ENCODE results near the gene ATF3. TPM values are rescaled to one million over a fixed set of nuclear protein-coding genes. Genes with fewer than 3 reads are reported as not detected.

ATF3 gene
- polyA plus RNA-seq, 1 donor from 2014 or later = 7.2 TPM

GRCh38 chr1:212652609-212653008 is 44.0 kb downstream of the ATF3 start:
- Histone ChIP-seq H3K36me3 (ENCODE audit: insufficient read depth, low read length) (no peaks in the 10 kb centered on the region), H3K4me2 (ENCODE audit: low read length) (no peak overlapping the region), H3F3A (ENCODE audit: insufficient read depth, low read length, poor library complexity, severe bottlenecking) (no peaks in the 10 kb centered on the region), H4K20me1 (ENCODE audit: insufficient read depth) (no peaks in the 10 kb centered on the region), H3K27ac (ENCODE audit: low read length) (no peak overlapping the region), H3K9me3 (ENCODE audit: low read length) (no peaks in the 10 kb centered on the region), H3K4me3 (ENCODE audit: low read length) (no peak overlapping the region), H3K9ac (ENCODE audit: low read length) (no peak overlapping the region), H3K27me3 (ENCODE audit: insufficient read depth, low read depth, low read length) (no peaks in the 10 kb centered on the region), H3K79me2 (replicated peaks; ENCODE audit: insufficient read depth, low read length) (no peaks in the 10 kb centered on the region), H2AFZ (ENCODE audit: low read depth, low read length) (no peak overlapping the region), H3K9me2 (ENCODE audit: insufficient read depth, low read length) (no peaks in the 10 kb centered on the region)
- TF ChIP-seq MXI1 (conservative IDR thresholded peaks at IDR 0.05; ENCODE audit: poor library complexity, severe bottlenecking) (no peak), RAD21 (conservative IDR thresholded peaks at IDR 0.05) (no peak), EZH2 (IDR thresholded peaks at IDR 0.05; ENCODE audit: borderline replicate concordance, insufficient read depth, low read length, poor library complexity, severe bottlenecking) (no peak)

GRCh38 chr1:212655668-212656440 is 47.3 kb downstream of the ATF3 start:
- no peaks in the 10 kb centered on the region for H4K20me1 ChIP-seq (ENCODE audit: insufficient read depth)
- H3K9me2 ChIP-seq (ENCODE audit: insufficient read depth, low read length) = no peaks in the 10 kb centered on the region
- no peak overlapping the region for H3K9ac ChIP-seq (ENCODE audit: low read length)
- no peak overlapping the region for H3K4me3 ChIP-seq (ENCODE audit: low read length)
- H3K27ac ChIP-seq (ENCODE audit: low read length) = no peak overlapping the region
- H3F3A ChIP-seq (ENCODE audit: insufficient read depth, low read length, poor library complexity, severe bottlenecking) = no peaks in the 10 kb centered on the region
- H2AFZ ChIP-seq (ENCODE audit: low read depth, low read length) = no peak overlapping the region
- H3K79me2 ChIP-seq (replicated peaks; ENCODE audit: insufficient read depth, low read length) = no peaks in the 10 kb centered on the region
- H3K36me3 ChIP-seq (ENCODE audit: insufficient read depth, low read length) = no peaks in the 10 kb centered on the region
- H3K4me2 ChIP-seq (ENCODE audit: low read length) = no peak overlapping the region
- no peaks in the 10 kb centered on the region for H3K9me3 ChIP-seq (ENCODE audit: low read length)
- H3K27me3 ChIP-seq (ENCODE audit: insufficient read depth, low read depth, low read length) = no peaks in the 10 kb centered on the region
- no peak for TF ChIP-seq REST (IDR thresholded peaks at IDR 0.05; ENCODE audit: borderline replicate concordance)
- no peak for TF ChIP-seq EP300 (conservative IDR thresholded peaks at IDR 0.05; ENCODE audit: poor library complexity, severe bottlenecking)
- TF ChIP-seq EZH2 (IDR thresholded peaks at IDR 0.05; ENCODE audit: borderline replicate concordance, insufficient read depth, low read length, poor library complexity, severe bottlenecking) = no peak
- TF ChIP-seq POLR2AphosphoS5 (IDR thresholded peaks at IDR 0.05) = no peak
- no peak for TF ChIP-seq CTCF (IDR thresholded peaks at IDR 0.05; ENCODE audit: poor library complexity, severe bottlenecking)
- no peak for TF ChIP-seq TAF1 (IDR thresholded peaks at IDR 0.05; ENCODE audit: low read depth)
- TF ChIP-seq RAD21 (conservative IDR thresholded peaks at IDR 0.05) = no peak
- no peak for TF ChIP-seq SMC3 (conservative IDR thresholded peaks at IDR 0.05; ENCODE audit: poor library complexity)
- no peak for TF ChIP-seq MXI1 (conservative IDR thresholded peaks at IDR 0.05; ENCODE audit: poor library complexity, severe bottlenecking)
